ENCODE results near the gene PAK5. TPM values are rescaled to one million over a fixed set of nuclear protein-coding genes. Genes with fewer than 3 reads are reported as not detected.
"Not testable (repeated sequence)": the region's sequence is repeated elsewhere in the genome, so short reads cannot be mapped to it uniquely, and the experiment has no call there.

PAK5 gene
- total and polyA plus RNA-seq, 2 of the 13 experiments (the other 11 are each of a cell fraction or from before 2014, with no cell fraction given): not detected

DNA sequence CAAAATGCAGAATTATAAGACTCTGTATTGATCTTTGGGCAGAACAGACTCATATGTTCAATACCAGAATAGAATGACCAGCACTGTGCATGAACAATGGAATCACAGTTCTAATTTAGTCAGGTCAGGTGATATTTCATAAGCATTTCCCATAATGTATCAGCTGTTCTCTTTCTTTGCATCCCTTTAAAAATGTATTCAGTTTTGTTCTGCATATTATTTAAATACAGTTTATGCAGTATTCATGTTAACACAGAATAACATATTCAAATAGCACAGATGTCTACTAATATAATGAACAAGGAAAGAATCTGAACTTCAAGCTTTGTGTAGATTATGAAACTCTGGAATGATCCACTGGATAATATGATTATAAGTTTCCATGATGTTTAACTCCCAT, 196.0 kb downstream of the PAK5 start:
- CTCF ChIA-PET (ENCODE audit: low intra/inter-chr PET ratio, low total read pairs): no interaction called here
- H3K4me1 ChIP-seq (ENCODE audit: insufficient read depth, low read length): no peaks in the 10 kb centered on the region
- no TSS peak for BruUV-seq (replicated peaks)
- no peak for ATAC-seq
- H4K20me1 ChIP-seq (ENCODE audit: insufficient read depth, low read length): no peaks in the 10 kb centered on the region
- no peak overlapping the region for H3K4me2 ChIP-seq (ENCODE audit: low read depth, low read length)
- H3K27ac ChIP-seq (ENCODE audit: extremely low read length, insufficient read depth, low read length): no peak overlapping the region
- no peak overlapping the region for H2AFZ ChIP-seq (ENCODE audit: low read length)
- no peak overlapping the region for H3K4me3 ChIP-seq (replicated peaks in 1 of 3; ENCODE audit: insufficient read depth in 1 of 3, low read depth in 2 of 3, low read length in 3 of 3)
- no peaks in the 10 kb centered on the region for H3K79me2 ChIP-seq (ENCODE audit: insufficient read depth, low read length)
- TF ChIP-seq ZNF260 (CRISPR knock-in tag; IDR thresholded peaks at IDR 0.05; ENCODE audit: borderline replicate concordance, low read depth) (no peak), ZNF530 (CRISPR knock-in tag; IDR thresholded peaks at IDR 0.05; ENCODE audit: low read depth) (no peak), NFRKB (IDR thresholded peaks at IDR 0.05) (no peak), MTA3 (CRISPR knock-in tag; IDR thresholded peaks at IDR 0.05) (no peak), NONO (IDR thresholded peaks at IDR 0.05) (no peak), NONO (CRISPR knock-in tag; conservative IDR thresholded peaks at IDR 0.05) (no peak), PHF5A (CRISPR knock-in tag; IDR thresholded peaks at IDR 0.05; ENCODE audit: low read depth, unreplicated experiment) (no peak), ZNF672 (CRISPR knock-in tag; IDR thresholded peaks at IDR 0.05) (no peak), NCOA1 (CRISPR knock-in tag; IDR thresholded peaks at IDR 0.05) (no peak), PLRG1 (conservative IDR thresholded peaks at IDR 0.05) (no peak), ZNF777 (CRISPR knock-in tag; IDR thresholded peaks at IDR 0.05) (no peak), SMARCC2 (IDR thresholded peaks at IDR 0.05) (no peak)
- TF ChIP-seq, protein P1, sequence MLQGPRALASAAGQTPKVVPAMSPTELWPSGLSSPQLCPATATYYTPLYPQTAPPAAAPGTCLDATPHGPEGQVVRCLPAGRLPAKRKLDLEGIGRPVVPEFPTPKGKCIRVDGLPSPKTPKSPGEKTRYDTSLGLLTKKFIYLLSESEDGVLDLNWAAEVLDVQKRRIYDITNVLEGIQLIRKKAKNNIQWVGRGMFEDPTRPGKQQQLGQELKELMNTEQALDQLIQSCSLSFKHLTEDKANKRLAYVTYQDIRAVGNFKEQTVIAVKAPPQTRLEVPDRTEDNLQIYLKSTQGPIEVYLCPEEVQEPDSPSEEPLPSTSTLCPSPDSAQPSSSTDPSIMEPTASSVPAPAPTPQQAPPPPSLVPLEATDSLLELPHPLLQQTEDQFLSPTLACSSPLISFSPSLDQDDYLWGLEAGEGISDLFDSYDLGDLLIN (CRISPR knock-in tag; IDR thresholded peaks at IDR 0.05; ENCODE audit: borderline replicate concordance): no peak
- TF ChIP-seq, protein P2, sequence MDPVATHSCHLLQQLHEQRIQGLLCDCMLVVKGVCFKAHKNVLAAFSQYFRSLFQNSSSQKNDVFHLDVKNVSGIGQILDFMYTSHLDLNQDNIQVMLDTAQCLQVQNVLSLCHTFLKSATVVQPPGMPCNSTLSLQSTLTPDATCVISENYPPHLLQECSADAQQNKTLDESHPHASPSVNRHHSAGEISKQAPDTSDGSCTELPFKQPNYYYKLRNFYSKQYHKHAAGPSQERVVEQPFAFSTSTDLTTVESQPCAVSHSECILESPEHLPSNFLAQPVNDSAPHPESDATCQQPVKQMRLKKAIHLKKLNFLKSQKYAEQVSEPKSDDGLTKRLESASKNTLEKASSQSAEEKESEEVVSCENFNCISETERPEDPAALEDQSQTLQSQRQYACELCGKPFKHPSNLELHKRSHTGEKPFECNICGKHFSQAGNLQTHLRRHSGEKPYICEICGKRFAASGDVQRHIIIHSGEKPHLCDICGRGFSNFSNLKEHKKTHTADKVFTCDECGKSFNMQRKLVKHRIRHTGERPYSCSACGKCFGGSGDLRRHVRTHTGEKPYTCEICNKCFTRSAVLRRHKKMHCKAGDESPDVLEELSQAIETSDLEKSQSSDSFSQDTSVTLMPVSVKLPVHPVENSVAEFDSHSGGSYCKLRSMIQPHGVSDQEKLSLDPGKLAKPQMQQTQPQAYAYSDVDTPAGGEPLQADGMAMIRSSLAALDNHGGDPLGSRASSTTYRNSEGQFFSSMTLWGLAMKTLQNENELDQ (CRISPR knock-in tag; IDR thresholded peaks at IDR 0.05; ENCODE audit: borderline replicate concordance): no peak
- H3K36me3 ChIP-seq (replicated peaks in 1 of 2; ENCODE audit: control insufficient read depth in 1 of 2, insufficient read depth in 2 of 2, low read length in 2 of 2): no peaks in the 10 kb centered on the region
- intact Hi-C loops (cut with micrococcal nuclease; ENCODE audit: unreplicated experiment): no loop called here
- no peaks in the 10 kb centered on the region for H3K9me3 ChIP-seq (ENCODE audit: low read length)
- in situ Hi-C loops (cut with HindIII; ENCODE audit: extremely low pct_ligation_motif_present, low pct_unique_long_range_greater_than_20kb): no loop called here
- POLR2A ChIA-PET: no interaction called here
- no peak for DNase-seq (ENCODE audit: low spot score)
- no peak overlapping the region for H3K9ac ChIP-seq (ENCODE audit: insufficient read depth, low read depth, low read length)
- no peak for FAIRE-seq
- no peaks in the 10 kb centered on the region for H3K27me3 ChIP-seq (ENCODE audit: control insufficient read depth in 1 of 2, insufficient read depth in 2 of 2, low read length in 2 of 2)

DNA sequence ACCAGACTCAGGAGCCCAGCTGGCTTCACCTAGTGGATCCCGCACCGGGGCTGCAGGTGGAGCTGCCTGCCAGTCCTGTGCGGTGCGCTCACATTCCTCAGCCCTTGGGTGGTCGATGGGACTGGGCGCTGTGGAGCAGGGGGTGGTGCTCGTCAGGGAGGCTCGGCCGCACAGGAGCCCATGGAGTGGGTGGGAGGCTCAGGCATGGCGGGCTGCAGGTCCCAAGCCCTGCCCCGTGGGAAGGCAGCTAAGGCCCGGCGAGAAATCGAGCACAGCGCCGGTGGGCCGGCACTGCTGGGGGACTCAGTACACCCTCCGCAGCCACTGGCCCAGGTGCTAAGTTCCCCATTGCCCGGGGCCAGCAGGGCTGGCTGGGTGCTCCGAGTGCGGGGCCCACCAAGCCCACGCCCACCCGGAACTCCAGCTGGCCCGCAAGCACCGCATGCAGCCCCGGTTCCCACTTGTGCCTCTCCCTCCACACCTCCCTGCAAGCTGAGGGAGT, 197.3 kb downstream of the PAK5 start:
- H3K36me3 ChIP-seq (replicated peaks in 1 of 2; ENCODE audit: control insufficient read depth in 1 of 2, insufficient read depth in 2 of 2, low read length in 2 of 2); DNase-seq (ENCODE audit: low spot score); H3K4me3 ChIP-seq (replicated peaks in 1 of 3; ENCODE audit: insufficient read depth in 1 of 3, low read depth in 2 of 3, low read length in 3 of 3); H3K9me3 ChIP-seq (ENCODE audit: low read length); H2AFZ ChIP-seq (ENCODE audit: low read length); BruUV-seq (replicated peaks); H3K4me2 ChIP-seq (ENCODE audit: low read depth, low read length); POLR2A ChIA-PET; H3K79me2 ChIP-seq (ENCODE audit: insufficient read depth, low read length); H3K4me1 ChIP-seq (ENCODE audit: insufficient read depth, low read length); intact Hi-C loops (cut with micrococcal nuclease; ENCODE audit: unreplicated experiment); H3K27me3 ChIP-seq (ENCODE audit: control insufficient read depth in 1 of 2, insufficient read depth in 2 of 2, low read length in 2 of 2); FAIRE-seq; H3K27ac ChIP-seq (ENCODE audit: extremely low read length, insufficient read depth, low read length); in situ Hi-C loops (cut with HindIII; ENCODE audit: extremely low pct_ligation_motif_present, low pct_unique_long_range_greater_than_20kb); H4K20me1 ChIP-seq (ENCODE audit: insufficient read depth, low read length); ATAC-seq; H3K9ac ChIP-seq (ENCODE audit: insufficient read depth, low read depth, low read length); CTCF ChIA-PET (ENCODE audit: low intra/inter-chr PET ratio, low total read pairs): not testable (repeated sequence)
- WGBS (ENCODE audit: low lambda C conversion rate): 67% methylated on average over 8 of the region's 26 CpGs
